HFFc6 (cell line): ENCODE results near the gene PRUNE2. TPM values are rescaled to one million over a fixed set of nuclear protein-coding genes. Genes with fewer than 3 reads are reported as not detected.

Source experiments
- DNase-seq: peaks from one replicate; pipeline ENCODE4 v3.0.0-alpha.2; 2018
- H3K27ac Mint-ChIP-seq: 2 replicates; pipeline ENCODE4 v1.8.0; 2020; ENCODE audit warnings: mild to moderate bottlenecking, mixed read lengths
- H3K27me3 Mint-ChIP-seq: 2 replicates; pipeline ENCODE4 v1.8.0; 2021; ENCODE audit warnings: mild to moderate bottlenecking, moderate library complexity, mixed read lengths; ENCODE audit not compliant: insufficient read depth
- H3K36me3 Mint-ChIP-seq: 2 replicates; pipeline ENCODE4 v1.8.0; 2021; ENCODE audit warnings: low read depth, mixed read lengths
- H3K4me1 Mint-ChIP-seq: 2 replicates; pipeline ENCODE4 v1.8.0; 2020; ENCODE audit warnings: low read depth, mixed read lengths
- H3K4me3 Mint-ChIP-seq: 2 replicates; pipeline ENCODE4 v1.8.0; 2020; ENCODE audit warnings: mild to moderate bottlenecking, moderate library complexity, mixed read lengths
- H3K9me3 Mint-ChIP-seq: 2 replicates; pipeline ENCODE4 v1.8.0; 2020; ENCODE audit warnings: mild to moderate bottlenecking, mixed read lengths
- CTCF ChIP-seq: fragments of 200-600 bp; sonication (generic); IDR thresholded peaks from 2 replicates; pipeline ENCODE4 v1.5.0; 2021; ENCODE audit warnings: antibody characterized with exemption, mild to moderate bottlenecking
- total RNA-seq, 6 experiments: library from RNA; stranded (reverse); fragmentation: NEBNext Ultra II Directional; extraction: Animal tissue kit (Norgen Biotek cat#: 25700); gene quantifications; 2 replicates in 1 of 6; 3 replicates in 5 of 6; pipeline ENCODE4 v1.2.3, GENCODE V29; 2021

The PRUNE2 gene
- total RNA-seq, 6 experiments from 2014 or later, result 0.02 to 0.29 (median 0.16) TPM; not detected in 2

GRCh38 chr9:76803083-76803482 is 102.8 kb downstream of the PRUNE2 start:
- no peaks in the 10 kb centered on the region for H3K36me3 Mint-ChIP-seq
- no peak overlapping the region for H3K27ac Mint-ChIP-seq
- TF ChIP-seq CTCF, result no peak
- no peak overlapping the region for H3K4me3 Mint-ChIP-seq
- H3K9me3 Mint-ChIP-seq, result no peaks in the 10 kb centered on the region
- no peak for DNase-seq
- peaks cover 20% of the 10 kb centered on the region for H3K27me3 Mint-ChIP-seq
- no peaks in the 10 kb centered on the region for H3K4me1 Mint-ChIP-seq

- TF ChIP-seq CTCF, result no peak
- no peak for DNase-seq
- Mint-ChIP-seq H3K4me3 (no peak overlapping the region), H3K9me3 (no peaks in the 10 kb centered on the region), H3K36me3 (no peaks in the 10 kb centered on the region), H3K27ac (no peak overlapping the region), H3K4me1 (no peaks in the 10 kb centered on the region), H3K27me3 (peaks cover 17% of the 10 kb centered on the region)
These were observed 105.0 kb downstream of the PRUNE2 start for GRCh38 chr9:76800901-76801300.

- no peaks in the 10 kb centered on the region for H3K9me3 Mint-ChIP-seq
- no peaks in the 10 kb centered on the region for H3K4me1 Mint-ChIP-seq
- H3K27me3 Mint-ChIP-seq, result peaks cover 16% of the 10 kb centered on the region
- no peak for DNase-seq
- no peaks in the 10 kb centered on the region for H3K36me3 Mint-ChIP-seq
- no peak overlapping the region for H3K4me3 Mint-ChIP-seq
- H3K27ac Mint-ChIP-seq, result no peak overlapping the region
- TF ChIP-seq CTCF, result no peak
These were observed 106.4 kb downstream of the PRUNE2 start for GRCh38 chr9:76799473-76799872.

GRCh38 chr9:76798527-76798926 is 107.4 kb downstream of the PRUNE2 start:
- TF ChIP-seq CTCF, result no peak
- H3K36me3 Mint-ChIP-seq, result no peaks in the 10 kb centered on the region
- no peaks in the 10 kb centered on the region for H3K4me1 Mint-ChIP-seq
- DNase-seq, result no peak
- H3K27ac Mint-ChIP-seq, result no peak overlapping the region
- no peaks in the 10 kb centered on the region for H3K9me3 Mint-ChIP-seq
- H3K4me3 Mint-ChIP-seq, result no peak overlapping the region
- peaks cover 14% of the 10 kb centered on the region for H3K27me3 Mint-ChIP-seq

GRCh38 chr9:76796296-76796695 is 109.6 kb downstream of the PRUNE2 start:
- no peak for TF ChIP-seq CTCF
- no peaks in the 10 kb centered on the region for H3K4me1 Mint-ChIP-seq
- H3K36me3 Mint-ChIP-seq, result no peaks in the 10 kb centered on the region
- no peaks in the 10 kb centered on the region for H3K9me3 Mint-ChIP-seq
- peaks cover 14% of the 10 kb centered on the region for H3K27me3 Mint-ChIP-seq
- H3K27ac Mint-ChIP-seq, result no peak overlapping the region
- no peak for DNase-seq
- H3K4me3 Mint-ChIP-seq, result no peak overlapping the region
